HepG2 (cell line): ENCODE data around the gene OR2B2. TPM values are rescaled to one million over a fixed set of nuclear protein-coding genes. Genes with fewer than 3 reads are reported as not detected.

Experiments
- AFF4 ChIP-seq: sonication (generic); formaldehyde crosslinking; IDR thresholded peaks from 2 replicates; pipeline ENCODE4 v1.4.0; 2020; ENCODE audit warnings: missing genetic modification reagents
- BHLHE40 ChIP-seq: IDR thresholded peaks from 2 replicates; pipeline ENCODE4 v1.6.1; 2011; ENCODE audit warnings: low read length, improper control_type of control experiment
- HOXD1 ChIP-seq: sonication (generic); formaldehyde crosslinking; IDR thresholded peaks from 2 replicates; pipeline ENCODE4 v1.5.0; 2020; ENCODE audit warnings: missing genetic modification reagents
- MEIS2 ChIP-seq: sonication (generic); formaldehyde crosslinking; IDR thresholded peaks from 2 replicates; pipeline ENCODE4 v1.9.0; 2021; ENCODE audit warnings: mild to moderate bottlenecking, missing genetic modification reagents
- MYNN ChIP-seq: sonication (generic); formaldehyde crosslinking; IDR thresholded peaks from 2 replicates; pipeline ENCODE4 v1.4.0; 2020; ENCODE audit warnings: mild to moderate bottlenecking, low read depth, missing genetic modification reagents
- PRDM15 ChIP-seq: sonication (generic); formaldehyde crosslinking; IDR thresholded peaks from 2 replicates; pipeline ENCODE4 v1.4.0; 2020; ENCODE audit warnings: missing genetic modification reagents
- SCMH1 ChIP-seq: sonication (generic); formaldehyde crosslinking; IDR thresholded peaks from 2 replicates; pipeline ENCODE4 v1.9.0; 2021; ENCODE audit warnings: missing genetic modification reagents, mild to moderate bottlenecking, borderline replicate concordance
- SP1 ChIP-seq, 2 experiments: fragments of 450-650 bp in 1 of 2; sonication (generic) in 1 of 2; formaldehyde crosslinking in 1 of 2; IDR thresholded peaks; 2 replicates each; pipeline versions ENCODE4 v1.4.0 to v1.6.1; 2016 to 2020; ENCODE audit warnings: missing genetic modification reagents in 1 of 2
- SRF ChIP-seq: IDR thresholded peaks from 2 replicates; pipeline ENCODE4 v1.6.1; 2011; ENCODE audit warnings: mild to moderate bottlenecking, low read depth, low read length, moderate library complexity
- THAP11 ChIP-seq: IDR thresholded peaks from 2 replicates; pipeline ENCODE4 v1.6.1; 2016; ENCODE audit warnings: missing biosample characterization, missing genetic modification reagents
- TIGD3 ChIP-seq: sonication (generic); formaldehyde crosslinking; IDR thresholded peaks from 2 replicates; pipeline ENCODE4 v1.5.1; 2020; ENCODE audit warnings: mild to moderate bottlenecking, missing genetic modification reagents, borderline replicate concordance
- ZNF10 ChIP-seq: sonication (generic); formaldehyde crosslinking; IDR thresholded peaks from 2 replicates; pipeline ENCODE4 v1.4.0; 2020; ENCODE audit warnings: mild to moderate bottlenecking, low read depth, missing genetic modification reagents, borderline replicate concordance
- ZNF260 ChIP-seq: sonication (generic); formaldehyde crosslinking; IDR thresholded peaks from 2 replicates; pipeline ENCODE4 v1.4.0; 2020; ENCODE audit warnings: missing genetic modification reagents, low read depth, mild to moderate bottlenecking, borderline replicate concordance
- ZNF781 ChIP-seq: sonication (generic); formaldehyde crosslinking; IDR thresholded peaks from 2 replicates; pipeline ENCODE4 v1.5.1; 2020; ENCODE audit warnings: borderline replicate concordance, mild to moderate bottlenecking, missing genetic modification reagents; ENCODE audit errors: not compliant biosample characterization
- polyA plus RNA-seq, 8 experiments: library from polyadenylated mRNA; depleted of rRNA in 3 of 8; stranded (reverse) in 7 of 8; unstranded in 1 of 8; fragments of >200 nt; fragmentation: Illumina TruSeq in 4 of 8; extraction: Trizol in 4 of 8; gene quantifications; 2 replicates each; pipeline versions ENCODE4 v1.2.1 to v1.2.3, GENCODE V29; 2011 to 2016; ENCODE audit warnings: low read depth in 4 of 8, missing spikeins in 1 of 8, mixed read lengths in 1 of 8; ENCODE audit not compliant: insufficient read depth in 1 of 8
- total RNA-seq, 5 experiments: library from RNA; depleted of rRNA; stranded (reverse); fragments of >200 nt; fragmentation: Illumina TruSeq; extraction: Trizol; gene quantifications; 2 replicates each; pipeline ENCODE4 v1.2.3, GENCODE V29; 2016; ENCODE audit warnings: low read depth in 1 of 5
- TF ChIP-seq, protein P1 (sequence below): fragments of 450-650 bp; IDR thresholded peaks from 2 replicates; pipeline ENCODE4 v1.6.1; 2017
- TF ChIP-seq, protein P2 (sequence below): sonication (generic); formaldehyde crosslinking; conservative IDR thresholded peaks from 2 replicates; pipeline ENCODE4 v1.4.0; 2020; ENCODE audit warnings: missing genetic modification reagents

The OR2B2 gene
- total and polyA plus RNA-seq, 2 of the 13 experiments (the other 11 are each of a cell fraction or from before 2014, with no cell fraction given) = not detected

GRCh38 chr6:27893059-27893835 is 18.9 kb downstream of the OR2B2 start (continued):
- 0 out of 2 replicates have a peak, but pooled peaks have one; percentile 21 for TF ChIP-seq PRDM15 (CRISPR knock-in tag)
- no peak for TF ChIP-seq SP1 (IDR thresholded peaks at IDR 0.05)
- TF ChIP-seq SP1 (CRISPR knock-in tag; IDR thresholded peaks at IDR 0.05) = peak; percentile 65
- TF ChIP-seq SCMH1 (CRISPR knock-in tag) = no peak
- TF ChIP-seq THAP11 (CRISPR knock-in tag) = peak; percentile 86
- no peak for TF ChIP-seq BHLHE40
- TF ChIP-seq, protein P1, sequence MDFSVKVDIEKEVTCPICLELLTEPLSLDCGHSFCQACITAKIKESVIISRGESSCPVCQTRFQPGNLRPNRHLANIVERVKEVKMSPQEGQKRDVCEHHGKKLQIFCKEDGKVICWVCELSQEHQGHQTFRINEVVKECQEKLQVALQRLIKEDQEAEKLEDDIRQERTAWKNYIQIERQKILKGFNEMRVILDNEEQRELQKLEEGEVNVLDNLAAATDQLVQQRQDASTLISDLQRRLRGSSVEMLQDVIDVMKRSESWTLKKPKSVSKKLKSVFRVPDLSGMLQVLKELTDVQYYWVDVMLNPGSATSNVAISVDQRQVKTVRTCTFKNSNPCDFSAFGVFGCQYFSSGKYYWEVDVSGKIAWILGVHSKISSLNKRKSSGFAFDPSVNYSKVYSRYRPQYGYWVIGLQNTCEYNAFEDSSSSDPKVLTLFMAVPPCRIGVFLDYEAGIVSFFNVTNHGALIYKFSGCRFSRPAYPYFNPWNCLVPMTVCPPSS = no peak
- peak; percentile 97 for TF ChIP-seq AFF4
- TF ChIP-seq, protein P2, sequence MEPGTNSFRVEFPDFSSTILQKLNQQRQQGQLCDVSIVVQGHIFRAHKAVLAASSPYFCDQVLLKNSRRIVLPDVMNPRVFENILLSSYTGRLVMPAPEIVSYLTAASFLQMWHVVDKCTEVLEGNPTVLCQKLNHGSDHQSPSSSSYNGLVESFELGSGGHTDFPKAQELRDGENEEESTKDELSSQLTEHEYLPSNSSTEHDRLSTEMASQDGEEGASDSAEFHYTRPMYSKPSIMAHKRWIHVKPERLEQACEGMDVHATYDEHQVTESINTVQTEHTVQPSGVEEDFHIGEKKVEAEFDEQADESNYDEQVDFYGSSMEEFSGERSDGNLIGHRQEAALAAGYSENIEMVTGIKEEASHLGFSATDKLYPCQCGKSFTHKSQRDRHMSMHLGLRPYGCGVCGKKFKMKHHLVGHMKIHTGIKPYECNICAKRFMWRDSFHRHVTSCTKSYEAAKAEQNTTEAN (CRISPR knock-in tag) = peak; percentile 84; the same call in 1 of the 2 replicates
- no peak; the same call in 1 of the 2 replicates for TF ChIP-seq TIGD3 (CRISPR knock-in tag)
- peak; percentile 93 for TF ChIP-seq HOXD1 (CRISPR knock-in tag)
- 0 out of 2 replicates have a peak, but pooled peaks have one; percentile 42 for TF ChIP-seq MYNN (CRISPR knock-in tag)
- TF ChIP-seq ZNF10 (CRISPR knock-in tag) = no peak
- TF ChIP-seq MEIS2 (CRISPR knock-in tag) = peak; percentile 87
- TF ChIP-seq ZNF781 = peak; percentile 28
- no peak for TF ChIP-seq ZNF260
- peak; percentile 51; the same call in 1 of the 2 replicates for TF ChIP-seq SRF
